ENCODE results near the gene IMPDH1. TPM values are rescaled to one million over a fixed set of nuclear protein-coding genes. Genes with fewer than 3 reads are reported as not detected.

The IMPDH1 gene
- total RNA-seq, 1 donor from 2014 or later = 52.3 TPM

GRCh38 chr7:128405471-128406313, 4.1 kb downstream of the IMPDH1 start:
- no peaks in the 10 kb centered on the region for H3K9me3 ChIP-seq
- no peaks in the 10 kb centered on the region for H3K27me3 ChIP-seq
- H3K36me3 ChIP-seq = peaks cover 0 to 10% of the 10 kb centered on the region in 2 donors
- TF ChIP-seq CTCF (IDR thresholded peaks at IDR 0.05) = no peak
- TF ChIP-seq POLR2AphosphoS5 (IDR thresholded peaks at IDR 0.05; ENCODE audit: insufficient read depth in 1 of 2, low read depth in 1 of 2) = no peak
- no peak for TF ChIP-seq POLR2A (IDR thresholded peaks at IDR 0.05)
- H3K27ac ChIP-seq = peak overlapping the region; percentile 90
- intact Hi-C loops (cut with DNase I) = loop anchor here (10.0 kb wide), 2 partner anchors 49 to 1669 kb away; partner anchors contain the start of genes HILPDA and KLHDC10
- no peak for DNase-seq (ENCODE audit: extremely low spot score in 2 of 2)
- peaks cover 54% of the 10 kb centered on the region for H3K4me1 ChIP-seq
- peak overlapping the region; percentile 58 to 96 for H3K4me3 ChIP-seq

DNA sequence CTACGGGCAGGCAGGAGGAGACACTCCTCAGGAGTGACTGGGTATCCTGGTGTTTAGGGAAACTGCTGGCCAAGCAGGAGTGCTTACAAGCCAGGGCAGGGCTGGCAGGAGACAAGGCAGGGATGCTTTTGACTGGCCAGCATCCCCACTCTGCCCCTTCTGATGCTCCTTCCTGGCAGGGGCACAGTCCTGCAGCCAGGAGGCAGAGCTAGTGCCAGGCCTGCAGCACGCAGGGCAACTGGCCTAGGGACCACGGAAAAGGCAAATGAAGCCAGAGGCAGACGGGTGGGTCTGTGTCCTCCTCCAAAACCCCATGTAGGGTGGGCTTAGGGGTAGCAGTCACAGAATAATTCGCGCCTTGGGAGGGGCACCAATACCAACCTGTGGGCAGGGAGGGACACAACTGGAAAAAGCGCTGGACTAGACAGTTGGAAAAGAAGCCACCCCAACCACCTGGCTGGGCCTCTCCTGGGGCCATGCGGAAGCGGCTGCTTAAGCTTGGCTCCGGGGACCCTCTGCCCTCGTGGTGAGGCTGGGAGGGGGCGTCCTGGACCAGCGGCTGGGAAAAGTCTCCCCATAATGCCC, 4.8 kb downstream of the IMPDH1 start:
- H3K27ac ChIP-seq = peak overlapping the region; percentile 46
- intact Hi-C loops (cut with DNase I) = loop anchor here (10.0 kb wide), 2 partner anchors 50 to 1670 kb away; partner anchors contain the start of genes HILPDA and KLHDC10
- DNase-seq (ENCODE audit: extremely low spot score in 2 of 2) = no peak
- peak overlapping the region; percentile 58 to 96 for H3K4me3 ChIP-seq
- TF ChIP-seq CTCF (IDR thresholded peaks at IDR 0.05) = no peak
- TF ChIP-seq POLR2AphosphoS5 (IDR thresholded peaks at IDR 0.05; ENCODE audit: insufficient read depth in 1 of 2, low read depth in 1 of 2) = no peak
- no peak for TF ChIP-seq POLR2A (IDR thresholded peaks at IDR 0.05)
- peaks cover 54% of the 10 kb centered on the region for H3K4me1 ChIP-seq
- H3K36me3 ChIP-seq = peaks cover 0 to 17% of the 10 kb centered on the region in 2 donors
- no peaks in the 10 kb centered on the region for H3K9me3 ChIP-seq
- H3K27me3 ChIP-seq = no peaks in the 10 kb centered on the region

- Histone ChIP-seq H3K27me3 (no peaks in the 10 kb centered on the region), H3K4me1 (peaks cover 52% of the 10 kb centered on the region), H3K27ac (no peak overlapping the region), H3K4me3 (peak overlapping the region in 1 of 2 donors; percentile 96), H3K9me3 (no peaks in the 10 kb centered on the region), H3K36me3 (peaks cover 0 to 23% of the 10 kb centered on the region in 2 donors)
- no peak for DNase-seq (ENCODE audit: extremely low spot score in 2 of 2)
- TF ChIP-seq POLR2AphosphoS5 (IDR thresholded peaks at IDR 0.05; ENCODE audit: insufficient read depth in 1 of 2, low read depth in 1 of 2) (no peak), CTCF (IDR thresholded peaks at IDR 0.05) (no peak), POLR2A (IDR thresholded peaks at IDR 0.05) (no peak)
- intact Hi-C loops (cut with DNase I) = loop anchor here (10.0 kb wide), 2 partner anchors 51 to 1671 kb away; partner anchors contain the start of genes HILPDA and KLHDC10
Observed at GRCh38 chr7:128404143-128404681, 5.6 kb downstream of the IMPDH1 start.

DNA sequence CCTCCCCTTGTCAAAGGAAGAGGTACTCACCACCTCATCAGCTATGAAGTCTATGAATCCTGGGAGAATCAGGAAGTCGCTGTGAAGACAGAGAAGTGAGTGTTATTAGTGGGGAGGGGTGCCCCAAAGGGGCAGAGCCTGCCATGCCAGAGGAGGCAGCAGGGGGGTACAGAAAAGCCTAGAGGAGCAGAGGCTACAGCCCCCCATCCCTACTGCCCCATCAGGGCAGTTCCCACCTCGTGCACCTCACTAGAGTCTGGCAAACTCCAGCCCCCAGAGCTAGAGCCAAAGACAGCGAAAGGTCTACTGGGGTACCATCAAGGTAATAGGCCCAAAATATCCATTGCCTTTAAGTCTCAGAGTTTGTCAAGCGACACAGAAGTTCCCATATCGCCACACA, 6.1 kb downstream of the IMPDH1 start:
- intact Hi-C loops (cut with DNase I) = loop anchor here (10.0 kb wide), 2 partner anchors 51 to 1671 kb away; partner anchors contain the start of genes HILPDA and KLHDC10
- DNase-seq (ENCODE audit: extremely low spot score in 2 of 2) = no peak
- H3K27ac ChIP-seq = no peak overlapping the region
- H3K36me3 ChIP-seq = peaks cover 0 to 23% of the 10 kb centered on the region in 2 donors
- TF ChIP-seq POLR2A (IDR thresholded peaks at IDR 0.05) (no peak), POLR2AphosphoS5 (IDR thresholded peaks at IDR 0.05; ENCODE audit: insufficient read depth in 1 of 2, low read depth in 1 of 2) (no peak), CTCF (IDR thresholded peaks at IDR 0.05) (no peak)
- H3K4me1 ChIP-seq = peaks cover 46% of the 10 kb centered on the region
- H3K9me3 ChIP-seq = no peaks in the 10 kb centered on the region
- H3K4me3 ChIP-seq = no peak overlapping the region
- no peaks in the 10 kb centered on the region for H3K27me3 ChIP-seq

All from vagina (tissue), 2 donors.